ENCODE measurements around the gene DMXL1. TPM values are rescaled to one million over a fixed set of nuclear protein-coding genes. Genes with fewer than 3 reads are reported as not detected.
A peak's percentile ranks its signal among the peaks of the same experiment; 100 is the strongest.

DMXL1 gene, protein sequence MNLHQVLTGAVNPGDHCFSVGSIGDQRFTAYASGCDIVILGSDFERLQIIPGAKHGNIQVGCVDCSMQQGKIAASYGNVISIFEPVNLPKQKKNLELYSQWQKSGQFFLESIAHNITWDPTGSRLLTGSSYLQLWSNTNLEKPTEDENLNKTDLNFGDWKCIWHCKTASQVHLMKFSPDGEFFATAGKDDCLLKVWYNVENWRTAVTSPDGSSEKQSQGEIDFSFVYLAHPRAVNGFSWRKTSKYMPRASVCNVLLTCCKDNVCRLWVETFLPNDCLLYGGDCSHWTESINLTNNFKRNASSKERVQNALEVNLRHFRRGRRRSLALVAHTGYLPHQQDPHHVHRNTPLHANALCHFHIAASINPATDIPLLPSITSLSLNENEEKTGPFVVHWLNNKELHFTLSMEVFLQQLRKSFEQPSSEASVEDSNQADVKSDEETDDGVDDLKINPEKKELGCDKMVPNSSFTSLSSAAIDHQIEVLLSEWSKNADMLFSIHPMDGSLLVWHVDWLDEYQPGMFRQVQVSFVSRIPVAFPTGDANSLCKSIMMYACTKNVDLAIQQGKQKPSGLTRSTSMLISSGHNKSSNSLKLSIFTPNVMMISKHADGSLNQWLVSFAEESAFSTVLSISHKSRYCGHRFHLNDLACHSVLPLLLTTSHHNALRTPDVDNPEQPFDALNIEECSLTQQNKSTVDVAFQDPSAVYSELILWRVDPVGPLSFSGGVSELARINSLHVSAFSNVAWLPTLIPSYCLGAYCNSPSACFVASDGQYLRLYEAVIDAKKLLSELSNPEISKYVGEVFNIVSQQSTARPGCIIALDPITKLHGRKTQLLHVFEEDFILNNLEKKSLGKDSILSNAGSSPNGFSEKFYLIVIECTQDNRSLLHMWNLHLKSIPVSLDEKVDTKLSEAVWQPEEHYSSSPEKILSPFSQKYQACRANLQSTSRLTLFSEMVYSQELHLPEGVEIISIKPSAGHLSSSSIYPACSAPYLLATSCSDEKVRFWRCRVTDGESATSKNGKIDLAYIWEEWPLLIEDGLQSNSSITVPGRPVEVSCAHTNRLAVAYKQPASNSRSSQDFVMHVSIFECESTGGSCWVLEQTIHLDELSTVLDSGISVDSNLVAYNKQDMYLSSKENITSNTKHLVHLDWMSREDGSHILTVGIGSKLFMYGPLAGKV (N-terminal part only)
- 25.1 and 25.2 TPM in 2 replicates for total RNA-seq (2014; rRNA removed; shearing (Covaris generic))

DNA sequence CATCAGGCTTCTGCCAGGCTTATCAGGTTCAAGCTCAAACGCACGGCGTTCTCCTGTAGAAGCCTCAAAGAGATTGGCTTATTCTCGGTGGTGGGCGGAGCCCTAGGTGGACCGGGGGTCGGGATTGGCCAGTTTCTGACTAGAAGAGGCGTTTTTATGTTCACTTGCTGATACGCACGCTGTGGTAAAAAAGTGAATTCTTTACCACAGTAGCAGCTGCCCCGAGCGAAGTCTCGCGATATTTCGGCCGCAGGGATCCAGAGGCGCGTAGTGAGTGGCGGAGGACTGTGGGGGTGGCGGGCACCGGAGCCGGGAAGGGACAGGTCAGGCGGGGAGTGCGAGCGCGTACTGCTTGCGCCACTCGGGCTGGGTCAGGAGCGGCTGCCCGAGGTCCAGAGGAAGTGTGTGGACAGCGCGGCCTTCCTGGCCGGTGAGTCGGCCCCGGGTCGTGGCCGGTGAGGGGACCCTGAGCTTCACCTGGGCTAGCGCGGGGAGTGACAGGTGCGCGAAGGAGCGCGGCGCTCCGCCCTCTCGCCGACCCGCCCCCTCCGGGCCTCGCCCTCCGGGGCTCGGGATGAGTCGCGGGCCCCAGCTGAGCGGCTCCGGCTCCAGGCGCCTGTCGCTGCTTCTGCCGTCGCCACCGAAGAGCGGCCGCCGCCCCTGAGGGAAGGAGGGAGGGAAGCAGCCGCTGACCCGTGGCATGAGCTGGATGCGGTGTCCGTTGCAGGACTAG is at the start of gene DMXL1:
Gene DMXL1, plus strand, starts transcription at position 260 of the 733 bp plus-strand sequence. CDS start 483 bp downstream, outside the sequence.
- H3K4me1 ChIP-seq, result no peaks in the 10 kb centered on the region
- no peaks in the 10 kb centered on the region for H3K9me3 ChIP-seq (replicated peaks)
- peak within 1 kb of the TSS; percentile 72 for H3K27ac ChIP-seq
- DNase-seq, result peak; percentile 99
- H3K4me3 ChIP-seq, result peak within 1 kb of the TSS; percentile 93
- H3K36me3 ChIP-seq, result no peaks in the 10 kb centered on the region
- H3K27me3 ChIP-seq, result no peaks in the 10 kb centered on the region

DNA sequence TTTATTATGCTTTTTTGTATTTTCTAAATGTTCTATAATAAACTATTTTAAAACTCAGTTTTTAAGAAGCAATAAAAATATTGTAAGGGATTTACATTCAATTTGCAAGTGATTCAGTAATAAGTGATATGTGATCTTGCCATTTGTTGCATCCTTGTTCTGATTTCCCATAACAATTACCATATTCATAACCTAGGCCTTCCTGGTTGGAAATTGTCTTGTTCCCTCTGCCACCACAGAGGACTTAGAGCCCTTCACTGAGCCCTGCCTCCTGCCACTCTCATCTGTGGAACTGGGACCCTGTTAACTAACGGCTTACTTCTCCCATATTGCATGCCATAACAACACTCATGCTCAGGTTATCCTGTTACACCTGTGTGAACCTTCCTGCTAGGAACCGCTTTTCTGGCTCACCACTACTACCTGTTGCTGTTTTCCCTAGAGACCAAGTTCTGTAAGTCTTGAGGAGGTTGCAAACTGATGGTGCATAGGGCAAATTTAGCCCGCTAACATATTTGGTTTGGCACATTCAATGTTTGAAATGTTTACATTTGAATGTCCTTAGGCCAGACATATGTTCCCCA is 49.6 kb upstream of the DMXL1 start:
- H3K4me1 ChIP-seq, result no peaks in the 10 kb centered on the region; the same call in 1 of the 2 replicates
- no peaks in the 10 kb centered on the region for H3K27me3 ChIP-seq
- H3K4me3 ChIP-seq, result no peak overlapping the region
- H3K36me3 ChIP-seq, result no peaks in the 10 kb centered on the region
- DNase-seq, result no peak
- H3K9me3 ChIP-seq (replicated peaks), result no peaks in the 10 kb centered on the region
- no peak overlapping the region for H3K27ac ChIP-seq

DNA sequence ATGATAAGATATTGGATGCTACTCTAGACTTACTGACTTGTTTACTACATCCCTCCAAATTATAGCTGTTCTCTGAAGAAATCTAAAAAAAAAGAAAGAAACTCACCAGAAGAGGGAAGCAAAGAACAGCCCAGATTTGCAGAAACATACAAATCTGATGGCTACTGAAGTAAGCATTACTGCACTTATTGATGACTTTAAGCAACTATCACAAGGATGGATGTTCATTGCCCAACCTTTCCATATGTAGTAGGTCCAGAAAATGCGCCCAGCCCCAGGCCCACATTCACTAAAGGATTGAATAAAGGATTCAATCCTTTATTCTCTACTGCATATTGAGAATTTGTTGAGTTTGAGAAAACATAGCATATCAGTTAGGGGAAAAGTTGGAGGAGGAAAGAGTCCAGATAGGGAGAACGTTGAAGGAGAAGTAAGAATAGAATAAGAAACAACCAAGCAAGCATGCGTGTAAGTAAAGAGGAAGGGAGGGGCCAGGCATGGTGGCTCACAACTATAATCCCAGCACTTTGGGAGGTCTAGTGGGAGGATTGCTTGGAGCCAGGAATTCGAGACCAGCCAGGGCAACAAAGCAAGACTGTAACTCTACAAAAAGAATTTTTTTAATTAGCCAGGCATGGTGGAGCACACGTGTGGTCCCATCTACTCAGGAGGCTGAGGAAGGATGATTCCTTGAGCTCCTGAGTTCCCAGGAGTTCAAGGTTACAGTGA is 48.7 kb upstream of the DMXL1 start:
- Histone ChIP-seq H3K9me3 (replicated peaks) (no peaks in the 10 kb centered on the region), H3K27ac (no peak overlapping the region), H3K4me1 (no peaks in the 10 kb centered on the region; the same call in 1 of the 2 replicates), H3K27me3 (no peaks in the 10 kb centered on the region), H3K4me3 (no peak overlapping the region), H3K36me3 (no peaks in the 10 kb centered on the region)
- DNase-seq, result peak; percentile 17 to 41

DNA sequence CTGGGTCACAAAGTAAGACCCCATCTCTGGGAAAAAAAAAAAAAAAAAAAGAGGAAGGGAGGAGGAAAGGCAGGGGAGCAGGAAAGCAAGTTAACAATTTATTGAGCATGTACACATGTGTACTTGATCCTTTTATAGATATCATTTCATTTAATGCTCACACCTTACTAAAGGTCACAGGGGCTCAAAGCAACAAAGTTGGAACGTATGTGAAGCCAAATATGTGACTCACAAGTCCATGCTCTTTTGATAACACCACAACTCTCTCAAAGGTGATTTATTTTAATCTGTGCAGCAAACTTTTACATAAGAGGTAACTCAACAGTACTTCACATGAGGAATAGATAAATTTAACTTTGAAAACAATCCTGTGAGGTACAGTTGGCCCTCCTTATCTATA is 48.1 kb upstream of the DMXL1 start:
- no peak overlapping the region for H3K4me3 ChIP-seq
- DNase-seq, result no peak

DNA sequence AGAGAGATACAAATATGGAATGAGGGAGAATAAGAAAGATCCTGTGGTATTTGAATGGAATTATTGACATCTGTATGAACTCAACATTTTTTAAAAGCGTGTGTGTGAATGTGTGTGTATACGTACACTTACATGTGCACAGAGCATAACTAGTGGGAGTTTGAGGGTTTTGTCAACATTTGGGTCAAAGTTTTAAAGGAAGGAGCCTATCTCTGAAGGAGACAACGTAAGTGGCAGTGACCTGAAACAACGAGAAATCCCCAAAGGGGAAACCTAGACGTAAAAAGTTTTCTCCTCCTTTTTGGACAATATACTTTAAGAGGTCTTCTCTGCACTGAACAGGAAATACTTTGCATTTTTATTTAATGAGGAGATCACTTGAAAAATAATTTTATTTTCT is 42.3 kb upstream of the DMXL1 start:
- DNase-seq, result no peak
- Histone ChIP-seq H3K4me1 (no peaks in the 10 kb centered on the region), H3K27me3 (no peaks in the 10 kb centered on the region), H3K9me3 (replicated peaks) (no peaks in the 10 kb centered on the region), H3K36me3 (no peaks in the 10 kb centered on the region), H3K27ac (no peak overlapping the region), H3K4me3 (no peak overlapping the region)

More for the DNA sequence above, 48.1 kb upstream of the DMXL1 start:
- Histone ChIP-seq H3K36me3 (no peaks in the 10 kb centered on the region), H3K27me3 (no peaks in the 10 kb centered on the region), H3K4me1 (no peaks in the 10 kb centered on the region; the same call in 1 of the 2 replicates), H3K9me3 (replicated peaks) (no peaks in the 10 kb centered on the region), H3K27ac (no peak overlapping the region)

DNA sequence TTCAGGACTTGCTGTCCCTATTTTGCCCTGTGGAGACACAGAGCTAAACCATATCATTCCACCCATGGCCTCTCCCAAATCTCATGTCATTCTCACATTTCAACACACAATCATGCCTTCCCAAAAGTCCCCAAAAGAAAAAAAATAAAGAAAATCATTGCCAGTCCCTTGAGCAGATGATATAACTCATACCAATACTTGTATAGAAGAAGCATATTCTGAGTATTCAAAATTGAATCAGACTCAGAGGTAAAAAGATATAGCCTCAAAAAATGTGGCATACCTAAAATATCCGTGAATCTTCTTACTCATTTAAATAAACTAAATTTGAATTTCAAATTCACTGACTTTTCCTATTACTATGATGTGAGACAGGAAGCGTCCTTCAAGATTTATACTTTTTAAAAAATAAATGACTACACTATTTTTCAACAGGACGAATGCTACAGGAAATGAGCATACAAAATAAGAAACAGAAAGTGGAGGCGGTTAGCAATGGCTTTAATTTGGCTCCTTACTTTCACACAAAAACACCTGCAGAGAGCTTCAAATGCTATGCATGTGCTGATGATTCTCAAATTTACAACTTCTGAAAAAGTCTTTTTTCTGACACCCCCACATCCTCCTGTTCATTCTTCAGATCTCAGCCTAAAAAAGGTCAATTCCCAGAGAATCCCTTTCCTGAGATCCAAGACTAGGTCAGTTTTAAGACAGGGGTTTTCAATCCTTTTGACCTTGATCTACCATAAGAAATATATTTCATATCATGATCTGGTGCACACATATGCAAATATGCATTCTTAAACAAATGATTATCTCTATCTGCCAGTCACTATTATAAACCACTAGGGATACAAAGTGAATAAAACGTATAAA is 39.6 kb upstream of the DMXL1 start:
- Histone ChIP-seq H3K4me3 (no peak overlapping the region), H3K36me3 (no peaks in the 10 kb centered on the region), H3K9me3 (replicated peaks) (no peaks in the 10 kb centered on the region), H3K4me1 (no peaks in the 10 kb centered on the region), H3K27ac (no peak overlapping the region), H3K27me3 (no peaks in the 10 kb centered on the region)
- no peak for DNase-seq

DNA sequence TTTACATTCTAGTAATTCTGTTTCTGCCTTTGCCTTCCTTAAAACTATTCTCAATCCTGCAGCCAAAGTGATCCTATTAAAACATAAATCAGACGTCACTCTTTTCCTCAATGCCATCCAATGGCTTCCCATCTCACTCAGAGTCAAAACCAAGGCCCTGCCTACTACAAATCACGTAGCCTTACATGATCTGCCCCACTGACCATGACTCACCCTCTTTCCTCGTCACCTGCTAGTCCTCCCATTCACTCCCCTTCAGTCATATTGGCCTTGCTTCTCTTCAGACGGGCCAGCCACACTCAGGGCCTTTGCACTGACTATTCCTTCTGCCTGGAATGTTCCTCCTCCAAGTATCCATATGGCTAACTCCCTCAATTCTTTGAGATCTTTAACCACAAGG is 39.0 kb upstream of the DMXL1 start:
- no peaks in the 10 kb centered on the region for H3K4me1 ChIP-seq
- H3K9me3 ChIP-seq (replicated peaks), result no peaks in the 10 kb centered on the region
- no peak overlapping the region for H3K27ac ChIP-seq
- no peak overlapping the region for H3K4me3 ChIP-seq
- DNase-seq, result peak; percentile 4 to 15
- no peaks in the 10 kb centered on the region for H3K36me3 ChIP-seq
- no peaks in the 10 kb centered on the region for H3K27me3 ChIP-seq

DNA sequence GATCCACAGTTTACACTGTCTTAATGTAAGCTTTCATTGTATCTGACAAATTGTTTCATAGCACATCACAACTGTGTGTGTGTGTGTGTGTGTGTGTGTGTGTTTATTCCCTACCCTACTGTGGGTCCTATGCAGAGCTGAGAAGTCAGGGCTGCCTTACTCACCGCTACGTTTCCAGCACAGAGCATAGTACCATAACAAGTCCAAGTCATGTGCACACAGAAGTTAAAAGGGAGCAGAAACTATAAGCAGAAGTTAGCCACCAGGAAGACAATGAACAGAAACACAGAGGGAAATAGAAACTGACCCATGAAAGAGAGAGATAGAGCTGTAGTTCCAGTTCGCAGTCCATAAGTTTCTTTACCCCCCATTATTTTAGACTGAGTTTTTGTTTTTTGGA is 38.2 kb upstream of the DMXL1 start:
- H3K27me3 ChIP-seq, result no peaks in the 10 kb centered on the region
- H3K4me3 ChIP-seq, result no peak overlapping the region
- no peaks in the 10 kb centered on the region for H3K9me3 ChIP-seq (replicated peaks)
- H3K4me1 ChIP-seq, result no peaks in the 10 kb centered on the region
- DNase-seq, result no peak
- H3K27ac ChIP-seq, result no peak overlapping the region
- no peaks in the 10 kb centered on the region for H3K36me3 ChIP-seq

DNA sequence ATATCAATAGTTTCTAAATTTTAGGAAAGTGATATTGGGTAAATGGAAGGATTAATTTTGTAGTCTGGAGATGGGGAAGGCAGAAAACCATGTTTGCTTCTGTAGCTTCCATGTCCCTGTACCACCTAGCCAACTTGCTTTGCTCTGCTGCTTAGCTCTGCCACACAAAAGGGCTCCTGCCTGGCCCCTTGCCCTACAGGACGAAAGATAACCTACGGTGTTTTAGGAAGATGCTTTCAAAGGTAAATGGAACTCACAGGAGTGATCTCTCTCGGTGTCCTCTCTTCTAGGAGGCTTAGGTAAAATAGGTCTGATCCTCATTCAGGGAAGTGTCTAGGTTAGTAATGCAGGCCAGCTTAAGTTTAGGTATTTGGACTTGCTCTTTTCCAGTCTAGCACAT is 37.8 kb upstream of the DMXL1 start:
- no peaks in the 10 kb centered on the region for H3K9me3 ChIP-seq (replicated peaks)
- no peaks in the 10 kb centered on the region for H3K27me3 ChIP-seq
- H3K27ac ChIP-seq, result no peak overlapping the region
- no peak overlapping the region for H3K4me3 ChIP-seq
- no peaks in the 10 kb centered on the region for H3K36me3 ChIP-seq
- no peak for DNase-seq
- H3K4me1 ChIP-seq, result no peaks in the 10 kb centered on the region

DNA sequence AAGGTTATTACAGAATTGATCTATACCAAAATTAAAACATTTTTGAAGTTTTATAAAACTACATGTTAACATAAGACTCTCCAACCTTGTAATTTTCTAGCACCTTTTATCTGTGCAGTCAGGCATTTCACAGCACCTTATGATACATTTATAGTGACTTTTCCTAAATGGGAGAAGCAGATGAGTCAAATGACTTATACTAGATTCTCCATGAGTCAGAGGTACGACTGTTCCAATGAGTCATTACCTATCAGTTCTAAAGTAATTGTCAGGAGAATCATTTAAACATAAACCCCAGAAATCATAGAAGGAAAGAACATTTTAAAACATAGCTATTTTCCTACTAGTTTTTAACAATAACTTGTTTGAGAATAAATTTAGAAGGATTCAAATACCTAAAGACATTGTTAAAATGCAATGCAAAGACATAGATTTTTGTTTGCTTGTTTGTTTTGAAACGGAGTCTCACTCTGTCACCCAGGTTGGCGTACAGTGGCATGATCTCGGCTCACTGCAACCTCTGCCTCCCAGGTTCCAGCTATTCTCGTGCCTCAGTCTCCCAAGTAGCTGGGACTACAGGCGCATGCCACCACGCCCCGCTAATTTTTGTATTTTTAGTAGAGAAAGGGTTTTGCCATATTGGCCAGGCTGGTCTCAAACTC is 34.7 kb upstream of the DMXL1 start:
- no peak overlapping the region for H3K4me3 ChIP-seq
- H3K27me3 ChIP-seq, result no peaks in the 10 kb centered on the region
- no peaks in the 10 kb centered on the region for H3K4me1 ChIP-seq
- DNase-seq, result no peak
- H3K9me3 ChIP-seq (replicated peaks), result no peaks in the 10 kb centered on the region
- H3K36me3 ChIP-seq, result no peaks in the 10 kb centered on the region
- H3K27ac ChIP-seq, result no peak overlapping the region

DNA sequence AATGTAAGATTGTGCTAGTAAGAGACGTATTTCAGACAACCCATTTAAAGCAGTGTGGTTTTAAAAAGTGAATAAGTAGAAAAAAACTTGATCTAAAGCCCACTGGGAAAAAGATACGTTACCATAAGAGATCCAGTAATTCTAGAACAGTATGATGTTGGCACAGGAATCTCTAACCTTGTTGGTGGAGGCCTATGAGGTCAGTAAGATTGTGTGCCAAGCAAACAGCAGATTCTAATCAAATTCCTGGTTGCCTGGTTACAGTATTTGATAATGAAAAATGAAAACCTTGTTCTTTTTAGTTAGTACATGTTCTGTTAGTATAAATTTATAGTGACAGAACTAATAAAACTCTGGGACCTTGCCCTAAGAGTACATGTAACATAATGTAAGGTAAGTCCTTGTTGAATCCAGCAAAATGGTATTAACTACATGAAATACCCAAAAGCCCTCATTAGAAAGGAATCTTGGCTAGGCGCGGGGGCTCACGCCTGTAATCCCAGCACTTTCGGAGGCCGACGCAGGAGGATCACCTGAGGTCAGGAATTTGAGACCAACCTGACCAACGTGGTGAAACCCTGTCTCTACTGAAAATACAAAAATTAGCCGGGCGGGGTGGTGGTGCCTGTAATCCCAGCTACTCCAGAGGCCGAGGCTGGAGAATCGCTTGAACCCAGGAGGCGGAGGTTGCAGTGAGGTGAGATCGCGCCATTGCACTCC is 33.2 kb upstream of the DMXL1 start:
- no peak for DNase-seq
- Histone ChIP-seq H3K27ac (no peak overlapping the region), H3K36me3 (no peaks in the 10 kb centered on the region), H3K4me1 (no peaks in the 10 kb centered on the region), H3K27me3 (no peaks in the 10 kb centered on the region), H3K9me3 (replicated peaks) (no peaks in the 10 kb centered on the region), H3K4me3 (no peak overlapping the region)

DNA sequence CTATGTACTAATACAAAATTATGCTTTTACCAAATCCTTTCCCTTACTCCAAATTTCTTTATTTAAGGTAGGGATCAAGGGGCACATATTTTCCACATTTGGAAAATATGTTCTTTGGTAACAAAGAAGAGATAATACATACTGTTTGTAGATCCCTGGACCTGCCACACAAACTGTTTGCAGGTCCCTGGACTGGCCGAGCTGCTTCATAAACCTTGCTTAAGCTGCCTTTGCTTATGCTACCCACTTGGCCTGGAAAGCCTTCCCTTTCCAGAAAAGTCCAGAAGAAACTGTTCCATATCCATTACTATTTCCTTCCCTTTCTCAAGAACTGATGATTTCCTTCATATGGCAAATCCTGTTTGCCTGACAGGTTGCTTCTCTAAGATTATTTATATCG is 22.6 kb upstream of the DMXL1 start:
- H3K9me3 ChIP-seq (replicated peaks), result no peaks in the 10 kb centered on the region
- H3K27me3 ChIP-seq, result no peaks in the 10 kb centered on the region

More for the DNA sequence above, 22.6 kb upstream of the DMXL1 start:
- DNase-seq, result no peak
- Histone ChIP-seq H3K4me3 (no peak overlapping the region), H3K4me1 (peaks cover 5% of the 10 kb centered on the region; the same call in 1 of the 2 replicates), H3K27ac (no peak overlapping the region), H3K36me3 (no peaks in the 10 kb centered on the region)

All from SJCRH30 (cell line).